Keratinocyte (primary cell): ENCODE results near the gene TBC1D5. TPM values are rescaled to one million over a fixed set of nuclear protein-coding genes. Genes with fewer than 3 reads are reported as not detected.

Experiments
- DNase-seq: peaks from one replicate; pipeline ENCODE4 v3.0.0-alpha.2; 2011; ENCODE audit warnings: low read depth, missing footprints, low spot score
- FAIRE-seq: peaks from 2 replicates; lab custom pipeline; 2011; peaks lifted over from hg19 to GRCh38; lab: Jason Lieb, UNC
- H2AFZ ChIP-seq: 2 replicates; pipeline ENCODE4 v1.6.0; 2012; ENCODE audit warnings: low read length, control low read depth, inconsistent platforms; ENCODE audit not compliant: control insufficient read depth
- H3K27ac ChIP-seq: 2 replicates; pipeline ENCODE4 v1.5.1; 2011; ENCODE audit warnings: low read length; ENCODE audit not compliant: control insufficient read depth, insufficient read depth
- H3K27me3 ChIP-seq: 3 replicates; pipeline ENCODE4 v1.6.0; 2011; ENCODE audit warnings: low read length; ENCODE audit not compliant: control insufficient read depth, insufficient read depth; ENCODE audit errors: extremely low read depth
- H3K36me3 ChIP-seq, 2 experiments: 2 replicates in 1 of 2; 3 replicates in 1 of 2; pipeline ENCODE4 v1.5.1; 2011; ENCODE audit warnings: low read length in 2 of 2, mild to moderate bottlenecking in 1 of 2; ENCODE audit not compliant: control insufficient read depth in 2 of 2, insufficient read depth in 2 of 2; ENCODE audit errors: extremely low read depth in 1 of 2
- H3K4me1 ChIP-seq: 3 replicates; pipeline ENCODE4 v1.5.1; 2011; ENCODE audit warnings: low read length; ENCODE audit not compliant: control insufficient read depth, insufficient read depth; ENCODE audit errors: extremely low read depth
- H3K4me2 ChIP-seq: 3 replicates; pipeline ENCODE4 v1.6.0; 2011; ENCODE audit warnings: low read depth, low read length; ENCODE audit not compliant: control insufficient read depth, insufficient read depth; ENCODE audit errors: extremely low read depth
- H3K4me3 ChIP-seq, 3 experiments: fragments of 200-600 bp in 1 of 3; sonication (generic) in 1 of 3; 2 replicates in 2 of 3; 3 replicates in 1 of 3; pipeline ENCODE4 v1.5.1; 2011 to 2016; ENCODE audit warnings: low read length in 3 of 3, mild to moderate bottlenecking in 3 of 3, control low read depth in 2 of 3, inconsistent platforms in 1 of 3, low read depth in 1 of 3, mixed read lengths in 1 of 3, mixed run types in 1 of 3, moderate library complexity in 1 of 3; ENCODE audit not compliant: control insufficient read depth in 2 of 3, insufficient read depth in 2 of 3; ENCODE audit errors: extremely low read depth in 1 of 3
- H3K79me2 ChIP-seq: 2 replicates; pipeline ENCODE4 v1.6.0; 2012; ENCODE audit warnings: low read length; ENCODE audit not compliant: control insufficient read depth, insufficient read depth
- H3K9ac ChIP-seq: 3 replicates; pipeline ENCODE4 v1.6.0; 2011; ENCODE audit warnings: low read length; ENCODE audit not compliant: control insufficient read depth, insufficient read depth; ENCODE audit errors: extremely low read depth
- H3K9me1 ChIP-seq: 3 replicates; pipeline ENCODE4 v1.6.0; 2011; ENCODE audit warnings: low read length; ENCODE audit not compliant: control insufficient read depth, insufficient read depth; ENCODE audit errors: extremely low read depth
- H3K9me3 ChIP-seq: 2 replicates; pipeline ENCODE4 v1.5.1; 2012; ENCODE audit warnings: low read depth, low read length; ENCODE audit not compliant: control insufficient read depth
- H4K20me1 ChIP-seq: 3 replicates; pipeline ENCODE4 v1.6.0; 2011; ENCODE audit warnings: low read length; ENCODE audit not compliant: control insufficient read depth, insufficient read depth; ENCODE audit errors: extremely low read depth
- EZH2 ChIP-seq: IDR thresholded peaks from one replicate; pipeline ENCODE4 v1.6.1; 2012; ENCODE audit warnings: inconsistent platforms, mild to moderate bottlenecking, low read length, moderate library complexity
- dilution Hi-C: fragments of 300-500 bp; cut with MboI; formaldehyde crosslinking; loops from one replicate; pipeline ENCODE4 v1.7.0; 2020; ENCODE audit warnings: low sequenced_read_pairs; ENCODE audit not compliant: extremely low pct_ligation_motif_present
- polyA plus RNA-seq, 5 experiments: library from polyadenylated mRNA; depleted of rRNA in 3 of 5; stranded (reverse) in 3 of 5; stranded (forward) in 1 of 5; unstranded in 1 of 5; fragments of >200 nt; gene quantifications; 1 replicate in 1 of 5; 2 replicates in 3 of 5; 3 replicates in 1 of 5; pipeline versions ENCODE4 v1.2.1 to v1.2.3, GENCODE V29; 2011 to 2012; ENCODE audit warnings: missing spikeins in 2 of 5, low read depth in 1 of 5, low replicate concordance in 1 of 5
- TF ChIP-seq, protein P1 (sequence below), 3 experiments: IDR thresholded peaks in 1 of 3; conservative IDR thresholded peaks in 1 of 3; optimal IDR thresholded peaks in 1 of 3; 2 replicates in 2 of 3; 3 replicates in 1 of 3; pipeline versions ENCODE3 to v1.5.1; 2011; ENCODE audit warnings: low read length in 3 of 3, mild to moderate bottlenecking in 3 of 3, moderate library complexity in 2 of 3, control low read depth in 1 of 3, inconsistent platforms in 1 of 3; ENCODE audit not compliant: insufficient read depth in 2 of 3; ENCODE audit errors: extremely low read depth in 1 of 3

The TBC1D5 gene
- polyA plus RNA-seq, 1 donor (not counting 4 experiments of a cell fraction or from before 2014, with no cell fraction given) = 25.8 TPM

GRCh38 chr3:17444865-17445264, 297.6 kb downstream of the TBC1D5 start:
- H3K36me3 ChIP-seq = no peaks in the 10 kb centered on the region
- no peaks in the 10 kb centered on the region for H3K9me3 ChIP-seq
- no peaks in the 10 kb centered on the region for H3K27me3 ChIP-seq
- H3K4me1 ChIP-seq = no peaks in the 10 kb centered on the region
- TF ChIP-seq EZH2 = no peak
- TF ChIP-seq, protein P1, sequence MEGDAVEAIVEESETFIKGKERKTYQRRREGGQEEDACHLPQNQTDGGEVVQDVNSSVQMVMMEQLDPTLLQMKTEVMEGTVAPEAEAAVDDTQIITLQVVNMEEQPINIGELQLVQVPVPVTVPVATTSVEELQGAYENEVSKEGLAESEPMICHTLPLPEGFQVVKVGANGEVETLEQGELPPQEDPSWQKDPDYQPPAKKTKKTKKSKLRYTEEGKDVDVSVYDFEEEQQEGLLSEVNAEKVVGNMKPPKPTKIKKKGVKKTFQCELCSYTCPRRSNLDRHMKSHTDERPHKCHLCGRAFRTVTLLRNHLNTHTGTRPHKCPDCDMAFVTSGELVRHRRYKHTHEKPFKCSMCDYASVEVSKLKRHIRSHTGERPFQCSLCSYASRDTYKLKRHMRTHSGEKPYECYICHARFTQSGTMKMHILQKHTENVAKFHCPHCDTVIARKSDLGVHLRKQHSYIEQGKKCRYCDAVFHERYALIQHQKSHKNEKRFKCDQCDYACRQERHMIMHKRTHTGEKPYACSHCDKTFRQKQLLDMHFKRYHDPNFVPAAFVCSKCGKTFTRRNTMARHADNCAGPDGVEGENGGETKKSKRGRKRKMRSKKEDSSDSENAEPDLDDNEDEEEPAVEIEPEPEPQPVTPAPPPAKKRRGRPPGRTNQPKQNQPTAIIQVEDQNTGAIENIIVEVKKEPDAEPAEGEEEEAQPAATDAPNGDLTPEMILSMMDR (optimal IDR thresholded peaks at IDR 0.05 in 1 of 3, IDR thresholded peaks at IDR 0.05 in 1 of 3, conservative IDR thresholded peaks at IDR 0.05 in 1 of 3; ENCODE audit: extremely low read depth in 1 of 3, insufficient read depth in 2 of 3, low read length in 3 of 3) = no peak
- no peak overlapping the region for H3K4me2 ChIP-seq
- dilution Hi-C loops = no loop called here
- no peaks in the 10 kb centered on the region for H3K79me2 ChIP-seq
- no peak for DNase-seq
- H2AFZ ChIP-seq = no peak overlapping the region
- no peak overlapping the region for H3K27ac ChIP-seq
- no peak overlapping the region for H3K9ac ChIP-seq
- H3K4me3 ChIP-seq = no peak overlapping the region
- peak; percentile 5 for FAIRE-seq
- H3K9me1 ChIP-seq = no peaks in the 10 kb centered on the region
- H4K20me1 ChIP-seq = no peaks in the 10 kb centered on the region

- no peaks in the 10 kb centered on the region for H3K9me1 ChIP-seq
- H4K20me1 ChIP-seq = no peaks in the 10 kb centered on the region
- TF ChIP-seq, protein P1 (optimal IDR thresholded peaks at IDR 0.05 in 1 of 3, IDR thresholded peaks at IDR 0.05 in 1 of 3, conservative IDR thresholded peaks at IDR 0.05 in 1 of 3; ENCODE audit: extremely low read depth in 1 of 3, insufficient read depth in 2 of 3, low read length in 3 of 3) = no peak
- TF ChIP-seq EZH2 = no peak
- dilution Hi-C loops = no loop called here
- no peak overlapping the region for H3K27ac ChIP-seq
- no peaks in the 10 kb centered on the region for H3K9me3 ChIP-seq
- DNase-seq (no peak), FAIRE-seq (no peak)
- no peaks in the 10 kb centered on the region for H3K36me3 ChIP-seq
- no peaks in the 10 kb centered on the region for H3K79me2 ChIP-seq
- H3K27me3 ChIP-seq = no peaks in the 10 kb centered on the region
- no peak overlapping the region for H3K4me2 ChIP-seq
- no peak overlapping the region for H3K9ac ChIP-seq
- H2AFZ ChIP-seq = no peak overlapping the region
- no peaks in the 10 kb centered on the region for H3K4me1 ChIP-seq
- no peak overlapping the region for H3K4me3 ChIP-seq
These were observed 299.3 kb downstream of the TBC1D5 start for GRCh38 chr3:17443142-17443541.
